GM21526 (cell line): Measurements from ENCODE around the gene WNT11.
"Not testable (repeated sequence)": the region's sequence is repeated elsewhere in the genome, so short reads cannot be mapped to it uniquely, and the experiment has no call there.

ENCODE experiments used
- ATAC-seq: cut with Tn5 transposase; IDR thresholded peaks from one replicate; pipeline ENCODE4 v1.9.1; 2021; ENCODE audit warnings: moderate library complexity; ENCODE audit not compliant: unreplicated experiment, low FRiP score

The WNT11 gene

GRCh38 chr11:76205252-76206076 lies 838 bp downstream of the WNT11 start:
- no peak for ATAC-seq

- ATAC-seq: no peak
Measured at GRCh38 chr11:76203937-76204336, 2.4 kb downstream of the WNT11 start.

- no peak for ATAC-seq
Measured at GRCh38 chr11:76203131-76203925, 3.0 kb downstream of the WNT11 start.

GRCh38 chr11:76201672-76202412 lies 4.5 kb downstream of the WNT11 start:
- ATAC-seq: no peak

- ATAC-seq: no peak
Measured at GRCh38 chr11:76201056-76201455, 5.2 kb downstream of the WNT11 start.

GRCh38 chr11:76200006-76200940 lies 6.0 kb downstream of the WNT11 start:
- no peak for ATAC-seq

GRCh38 chr11:76198691-76199090 lies 7.6 kb downstream of the WNT11 start:
- ATAC-seq: not testable (repeated sequence)

GRCh38 chr11:76197941-76198640 lies 8.2 kb downstream of the WNT11 start:
- ATAC-seq: no peak

GRCh38 chr11:76197332-76197731 lies 9.0 kb downstream of the WNT11 start:
- ATAC-seq: no peak

GRCh38 chr11:76196849-76197248 lies 9.5 kb downstream of the WNT11 start:
- ATAC-seq: no peak

GRCh38 chr11:76194872-76195668 lies 11.2 kb downstream of the WNT11 start:
- ATAC-seq: no peak

- ATAC-seq: no peak
Measured at GRCh38 chr11:76193219-76193618, 13.1 kb downstream of the WNT11 start.

- no peak for ATAC-seq
Measured at GRCh38 chr11:76190376-76190775, 15.9 kb downstream of the WNT11 start.

GRCh38 chr11:76189682-76190081 lies 16.6 kb downstream of the WNT11 start:
- ATAC-seq: no peak

- ATAC-seq: no peak
Measured at GRCh38 chr11:76188873-76189272, 17.4 kb downstream of the WNT11 start.

GRCh38 chr11:76186776-76187279 lies 19.5 kb downstream of the WNT11 start:
- no peak for ATAC-seq

- ATAC-seq: no peak
Measured at GRCh38 chr11:76185931-76186401, 20.3 kb downstream of the WNT11 start.

- no peak for ATAC-seq
Measured at GRCh38 chr11:76185511-76185910, 20.8 kb downstream of the WNT11 start.
